Astrocyte (in vitro differentiated cells and primary cell): ENCODE measurements around the gene DSTN. TPM values are rescaled to one million over a fixed set of nuclear protein-coding genes. Genes with fewer than 3 reads are reported as not detected.
A peak's percentile ranks its signal among the peaks of the same experiment; 100 is the strongest.

Experiments
- DNase-seq: peaks from one replicate; pipeline ENCODE4 v3.0.0-alpha.2; 2010; ENCODE audit warnings: low read depth
- FAIRE-seq: peaks from 2 replicates; lab custom pipeline; 2011; peaks lifted over from hg19 to GRCh38; lab: Jason Lieb, UNC
- H2AFZ ChIP-seq: 2 replicates; pipeline ENCODE4 v1.6.0; 2012; ENCODE audit warnings: low read depth, low read length, inconsistent platforms
- H3K27ac ChIP-seq: 2 replicates; pipeline ENCODE4 v1.5.1; 2011; ENCODE audit warnings: low read depth, low read length, inconsistent platforms
- H3K27me3 ChIP-seq: 2 replicates; pipeline ENCODE4 v1.6.0; 2011; ENCODE audit warnings: low read length, inconsistent platforms; ENCODE audit not compliant: insufficient read depth
- H3K36me3 ChIP-seq: 2 replicates; pipeline ENCODE4 v1.5.1; 2011; ENCODE audit warnings: low read length, inconsistent platforms; ENCODE audit not compliant: insufficient read depth
- H3K4me1 ChIP-seq: 2 replicates; pipeline ENCODE4 v1.5.1; 2011; ENCODE audit warnings: low read length, inconsistent platforms; ENCODE audit not compliant: insufficient read depth
- H3K4me2 ChIP-seq: 2 replicates; pipeline ENCODE4 v1.6.0; 2012; ENCODE audit warnings: low read length, inconsistent platforms
- H3K4me3 ChIP-seq: 2 replicates; pipeline ENCODE4 v1.5.1; 2011; ENCODE audit warnings: low read depth, mild to moderate bottlenecking, low read length, inconsistent platforms; ENCODE audit not compliant: insufficient read depth
- H3K79me2 ChIP-seq: 2 replicates; pipeline ENCODE4 v1.6.0; 2012; ENCODE audit warnings: mild to moderate bottlenecking, low read length, inconsistent platforms; ENCODE audit not compliant: insufficient read depth
- H3K9ac ChIP-seq: 2 replicates; pipeline ENCODE4 v1.6.0; 2012; ENCODE audit warnings: mild to moderate bottlenecking, low read length, inconsistent platforms
- H3K9me3 ChIP-seq: 2 replicates; pipeline ENCODE4 v1.5.1; 2012; ENCODE audit warnings: low read depth, mild to moderate bottlenecking, low read length, inconsistent platforms; ENCODE audit not compliant: insufficient read depth
- H4K20me1 ChIP-seq: 2 replicates; pipeline ENCODE4 v1.6.0; 2012; ENCODE audit warnings: low read length, inconsistent platforms; ENCODE audit not compliant: insufficient read depth
- H3K27ac Mint-ChIP-seq: one replicate; pipeline ENCODE4 v1.8.0; 2021; ENCODE audit warnings: mild to moderate bottlenecking, mixed read lengths; ENCODE audit not compliant: unreplicated experiment
- H3K27me3 Mint-ChIP-seq: one replicate; pipeline ENCODE4 v1.8.0; 2021; ENCODE audit warnings: low read depth, mixed read lengths; ENCODE audit not compliant: unreplicated experiment
- H3K36me3 Mint-ChIP-seq: one replicate; pipeline ENCODE4 v1.8.0; 2021; ENCODE audit warnings: low read depth, mixed read lengths; ENCODE audit not compliant: unreplicated experiment
- H3K4me1 Mint-ChIP-seq: one replicate; pipeline ENCODE4 v1.8.0; 2021; ENCODE audit warnings: low read depth, mixed read lengths; ENCODE audit not compliant: unreplicated experiment
- H3K4me3 Mint-ChIP-seq: one replicate; pipeline ENCODE4 v1.8.0; 2021; ENCODE audit warnings: mild to moderate bottlenecking, moderate library complexity, mixed read lengths; ENCODE audit not compliant: unreplicated experiment
- H3K9me3 Mint-ChIP-seq: one replicate; pipeline ENCODE4 v1.8.0; 2021; ENCODE audit warnings: mild to moderate bottlenecking, mixed read lengths; ENCODE audit not compliant: unreplicated experiment
- CTCF ChIP-seq: IDR thresholded peaks from 2 replicates; pipeline ENCODE4 v1.5.1; 2011; ENCODE audit warnings: low read depth, mild to moderate bottlenecking, inconsistent platforms, low read length, moderate library complexity; ENCODE audit not compliant: insufficient read depth
- EZH2 ChIP-seq: IDR thresholded peaks from 2 replicates; pipeline ENCODE4 v1.6.1; 2012; ENCODE audit warnings: mild to moderate bottlenecking, low read length, inconsistent platforms; ENCODE audit not compliant: insufficient read depth
- total RNA-seq: library from RNA; stranded (reverse); gene quantifications from 2 replicates; pipeline ENCODE4 v1.2.1, GENCODE V29; 2021

The DSTN gene
- total RNA-seq, 1 donor from 2014 or later, result 552 TPM

- H3K27ac Mint-ChIP-seq, result peak overlapping the region; percentile 18
- Histone ChIP-seq H3K4me3 (no peak overlapping the region), H3K9me3 (no peaks in the 10 kb centered on the region), H3K27me3 (no peaks in the 10 kb centered on the region), H3K36me3 (peaks cover 56% of the 10 kb centered on the region), H3K4me2 (no peak overlapping the region), H2AFZ (no peak overlapping the region), H4K20me1 (peaks cover 100% of the 10 kb centered on the region), H3K79me2 (peaks cover 89% of the 10 kb centered on the region), H3K9ac (no peak overlapping the region), H3K4me1 (no peaks in the 10 kb centered on the region), H3K27ac (no peak overlapping the region)
- FAIRE-seq (no peak), DNase-seq (no peak)
- H3K4me1 Mint-ChIP-seq, result peaks cover 8% of the 10 kb centered on the region
- H3K27me3 Mint-ChIP-seq, result no peaks in the 10 kb centered on the region
- no peaks in the 10 kb centered on the region for H3K9me3 Mint-ChIP-seq
- no peak overlapping the region for H3K4me3 Mint-ChIP-seq
- H3K36me3 Mint-ChIP-seq, result peaks cover 19% of the 10 kb centered on the region
- no peak for TF ChIP-seq CTCF
These were observed 65.7 kb downstream of the DSTN start for GRCh38 chr20:17635332-17636244.

- Mint-ChIP-seq H3K4me3 (no peak overlapping the region), H3K9me3 (no peaks in the 10 kb centered on the region), H3K4me1 (peaks cover 8% of the 10 kb centered on the region), H3K27ac (no peak overlapping the region), H3K36me3 (peaks cover 12% of the 10 kb centered on the region), H3K27me3 (no peaks in the 10 kb centered on the region)
- Histone ChIP-seq H3K4me1 (no peaks in the 10 kb centered on the region), H3K27me3 (no peaks in the 10 kb centered on the region), H4K20me1 (peaks cover 100% of the 10 kb centered on the region), H3K79me2 (peaks cover 90% of the 10 kb centered on the region), H3K9ac (no peak overlapping the region), H3K36me3 (peaks cover 51% of the 10 kb centered on the region), H3K9me3 (no peaks in the 10 kb centered on the region), H3K4me3 (no peak overlapping the region), H3K27ac (no peak overlapping the region), H2AFZ (no peak overlapping the region), H3K4me2 (no peak overlapping the region)
- FAIRE-seq, result no peak
- TF ChIP-seq EZH2, result no peak
- TF ChIP-seq CTCF, result no peak
- DNase-seq, result no peak
These were observed 66.9 kb downstream of the DSTN start for GRCh38 chr20:17636523-17637412.
